HL-60 (cell line): ENCODE measurements around the gene RNF135.

ENCODE experiments used
- GABPA ChIP-seq: IDR thresholded peaks from 2 replicates; pipeline ENCODE4 v1.6.1; 2012; ENCODE audit warnings: low read depth
- POLR2AphosphoS5 ChIP-seq: IDR thresholded peaks from 2 replicates; pipeline ENCODE4 v1.6.1; 2012; ENCODE audit warnings: low read depth
- REST ChIP-seq: IDR thresholded peaks from 2 replicates; pipeline ENCODE4 v1.6.1; 2012; ENCODE audit warnings: low read depth; ENCODE audit not compliant: insufficient replicate concordance
- TF ChIP-seq, protein P1 (sequence below): IDR thresholded peaks from one replicate; pipeline ENCODE4 v1.5.1; 2011; ENCODE audit warnings: low read length, control low read depth, inconsistent platforms; ENCODE audit not compliant: insufficient read depth

DNA sequence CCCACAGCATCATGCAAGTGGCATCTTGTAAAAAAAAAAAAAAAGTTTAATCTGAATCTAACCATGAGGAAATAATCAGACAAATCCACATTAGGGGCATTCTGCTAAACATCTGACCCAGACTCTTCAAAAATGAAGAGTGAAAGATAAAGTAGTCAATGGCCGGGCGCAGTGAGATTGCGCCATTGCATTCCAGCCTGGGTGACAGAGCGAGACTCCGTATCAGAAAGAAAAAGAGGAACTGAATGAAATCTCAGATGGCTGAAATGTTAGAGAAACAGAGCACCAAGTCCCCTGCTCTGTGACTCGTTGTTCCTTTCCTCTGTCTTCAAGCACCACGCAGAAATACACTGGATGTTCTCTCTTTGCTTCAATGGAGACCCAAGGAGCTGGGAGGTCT, 12.7 kb upstream of the RNF135 start:
- TF ChIP-seq, protein P1, sequence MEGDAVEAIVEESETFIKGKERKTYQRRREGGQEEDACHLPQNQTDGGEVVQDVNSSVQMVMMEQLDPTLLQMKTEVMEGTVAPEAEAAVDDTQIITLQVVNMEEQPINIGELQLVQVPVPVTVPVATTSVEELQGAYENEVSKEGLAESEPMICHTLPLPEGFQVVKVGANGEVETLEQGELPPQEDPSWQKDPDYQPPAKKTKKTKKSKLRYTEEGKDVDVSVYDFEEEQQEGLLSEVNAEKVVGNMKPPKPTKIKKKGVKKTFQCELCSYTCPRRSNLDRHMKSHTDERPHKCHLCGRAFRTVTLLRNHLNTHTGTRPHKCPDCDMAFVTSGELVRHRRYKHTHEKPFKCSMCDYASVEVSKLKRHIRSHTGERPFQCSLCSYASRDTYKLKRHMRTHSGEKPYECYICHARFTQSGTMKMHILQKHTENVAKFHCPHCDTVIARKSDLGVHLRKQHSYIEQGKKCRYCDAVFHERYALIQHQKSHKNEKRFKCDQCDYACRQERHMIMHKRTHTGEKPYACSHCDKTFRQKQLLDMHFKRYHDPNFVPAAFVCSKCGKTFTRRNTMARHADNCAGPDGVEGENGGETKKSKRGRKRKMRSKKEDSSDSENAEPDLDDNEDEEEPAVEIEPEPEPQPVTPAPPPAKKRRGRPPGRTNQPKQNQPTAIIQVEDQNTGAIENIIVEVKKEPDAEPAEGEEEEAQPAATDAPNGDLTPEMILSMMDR: no peak
- TF ChIP-seq POLR2AphosphoS5 (no peak), REST (no peak), GABPA (no peak)
